Coronary artery (tissue), 2 donors: Measurements from ENCODE around the gene PGBD4.

ENCODE experiments used
- DNase-seq: peaks from one replicate; pipeline ENCODE4 v3.0.0-alpha.2; 2017; ENCODE audit warnings: low spot score
- H3K27ac ChIP-seq, 2 donors: fragments of 200-600 bp; sonication (generic); one replicate each; pipeline ENCODE4 v1.5.1; 2016 to 2019
- H3K4me3 ChIP-seq: fragments of 200-600 bp; sonication (generic); 2 replicates; pipeline ENCODE4 v1.5.1; 2016; ENCODE audit warnings: mild to moderate bottlenecking, moderate library complexity
- TF ChIP-seq, protein P1 (sequence below): fragments of 200-600 bp; sonication (generic); IDR thresholded peaks from one replicate; pipeline ENCODE4 v1.5.1; 2019; ENCODE audit warnings: antibody characterized with exemption

The PGBD4 gene

DNA sequence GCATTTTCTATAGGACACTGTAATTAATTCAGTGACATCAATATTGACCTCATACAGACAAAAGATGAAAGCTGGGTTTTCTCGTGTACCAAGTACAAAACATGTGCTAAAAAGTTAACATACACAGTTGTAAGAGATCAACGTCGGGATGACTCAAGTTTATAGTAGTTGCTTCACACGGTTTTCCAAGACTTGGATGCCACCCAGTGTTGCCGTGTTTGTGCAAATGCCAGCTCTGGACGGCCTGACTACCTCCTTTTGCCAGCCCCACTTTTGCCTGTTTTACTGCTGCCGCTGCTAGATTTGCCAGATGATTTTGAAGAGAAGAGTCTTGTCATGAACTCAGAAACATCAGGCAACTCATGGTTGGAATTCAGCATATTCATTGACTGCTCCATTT, 17.8 kb upstream of the PGBD4 start:
- TF ChIP-seq, protein P1, sequence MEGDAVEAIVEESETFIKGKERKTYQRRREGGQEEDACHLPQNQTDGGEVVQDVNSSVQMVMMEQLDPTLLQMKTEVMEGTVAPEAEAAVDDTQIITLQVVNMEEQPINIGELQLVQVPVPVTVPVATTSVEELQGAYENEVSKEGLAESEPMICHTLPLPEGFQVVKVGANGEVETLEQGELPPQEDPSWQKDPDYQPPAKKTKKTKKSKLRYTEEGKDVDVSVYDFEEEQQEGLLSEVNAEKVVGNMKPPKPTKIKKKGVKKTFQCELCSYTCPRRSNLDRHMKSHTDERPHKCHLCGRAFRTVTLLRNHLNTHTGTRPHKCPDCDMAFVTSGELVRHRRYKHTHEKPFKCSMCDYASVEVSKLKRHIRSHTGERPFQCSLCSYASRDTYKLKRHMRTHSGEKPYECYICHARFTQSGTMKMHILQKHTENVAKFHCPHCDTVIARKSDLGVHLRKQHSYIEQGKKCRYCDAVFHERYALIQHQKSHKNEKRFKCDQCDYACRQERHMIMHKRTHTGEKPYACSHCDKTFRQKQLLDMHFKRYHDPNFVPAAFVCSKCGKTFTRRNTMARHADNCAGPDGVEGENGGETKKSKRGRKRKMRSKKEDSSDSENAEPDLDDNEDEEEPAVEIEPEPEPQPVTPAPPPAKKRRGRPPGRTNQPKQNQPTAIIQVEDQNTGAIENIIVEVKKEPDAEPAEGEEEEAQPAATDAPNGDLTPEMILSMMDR, result no peak
- no peak for DNase-seq
- Histone ChIP-seq H3K4me3 (no peak overlapping the region), H3K27ac (peak overlapping the region in 1 of 2 donors; percentile 8)

DNA sequence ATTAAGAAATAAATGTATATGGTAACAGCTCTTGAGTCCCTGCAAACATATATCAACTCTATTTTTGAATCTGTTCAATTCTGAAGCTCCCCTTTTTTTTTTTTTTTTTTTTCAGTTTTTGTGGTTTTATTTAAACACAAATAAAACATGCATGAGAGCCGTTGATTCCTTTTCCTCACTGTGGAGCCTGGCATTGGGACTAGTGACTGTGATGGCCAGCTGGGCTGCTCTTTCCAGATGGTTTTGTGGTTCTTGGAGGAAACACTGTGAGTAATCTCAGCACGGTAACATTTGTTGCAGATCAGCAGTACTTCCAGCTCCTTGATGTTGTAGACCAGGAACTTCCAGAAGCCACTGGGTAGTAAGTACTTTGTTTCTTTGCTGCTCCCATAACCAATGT, 16.1 kb upstream of the PGBD4 start:
- Histone ChIP-seq H3K27ac (no peak overlapping the region), H3K4me3 (no peak overlapping the region)
- no peak for DNase-seq
- TF ChIP-seq, protein P1, result no peak

DNA sequence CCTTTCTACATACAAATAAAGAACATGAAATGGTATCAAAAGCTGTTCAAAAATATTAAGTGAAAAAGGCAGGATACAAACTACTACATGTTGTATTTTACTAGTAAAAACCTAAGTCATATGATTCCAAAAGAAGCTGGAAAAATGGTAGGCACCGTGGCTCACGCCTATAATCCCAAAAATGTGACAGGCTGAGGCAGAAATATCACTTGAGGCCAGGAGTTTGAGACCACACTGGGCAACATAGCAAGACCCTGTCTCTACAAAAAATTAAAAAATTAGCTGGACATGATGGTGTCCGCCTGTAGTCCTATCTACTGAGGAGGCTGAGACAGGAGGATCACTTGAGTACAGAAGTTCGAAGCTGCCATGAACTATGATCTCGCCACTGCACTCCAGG, 2.0 kb upstream of the PGBD4 start:
- no peak for DNase-seq
- TF ChIP-seq, protein P1, result no peak
- H3K4me3 ChIP-seq, result no peak overlapping the region
- no peak overlapping the region for H3K27ac ChIP-seq

DNA sequence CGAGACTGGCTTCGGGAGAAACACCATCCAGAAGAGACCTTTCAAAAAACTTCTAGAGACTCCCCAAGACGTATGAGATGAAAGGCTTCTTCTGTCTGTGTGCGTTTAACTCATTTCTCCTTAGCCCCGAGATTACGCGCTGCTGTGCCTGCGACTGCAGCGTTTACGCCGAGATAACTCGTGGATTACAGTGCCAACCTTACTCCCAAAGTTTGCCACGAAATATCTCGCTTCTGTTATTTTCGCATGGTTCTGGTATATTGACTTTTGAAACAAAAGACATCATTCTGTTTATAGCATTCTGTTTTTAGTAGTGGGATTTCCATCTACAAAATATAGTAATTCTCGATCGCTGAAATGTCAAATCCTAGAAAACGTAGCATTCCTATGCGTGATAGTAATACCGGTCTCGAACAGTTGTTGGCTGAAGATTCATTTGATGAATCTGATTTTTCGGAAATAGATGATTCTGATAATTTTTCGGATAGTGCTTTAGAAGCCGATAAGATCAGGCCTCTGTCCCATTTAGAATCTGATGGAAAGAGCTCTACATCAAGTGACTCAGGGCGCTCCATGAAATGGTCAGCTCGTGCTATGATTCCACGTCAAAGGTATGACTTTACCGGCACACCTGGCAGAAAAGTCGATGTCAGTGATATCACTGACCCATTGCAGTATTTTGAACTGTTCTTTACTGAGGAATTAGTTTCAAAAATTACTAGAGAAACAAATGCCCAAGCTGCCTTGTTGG, 467 bp downstream of the PGBD4 start:
- Histone ChIP-seq H3K4me3 (peak overlapping the region; percentile 93), H3K27ac (peak overlapping the region; percentile 65 to 88)
- DNase-seq, result no peak
- TF ChIP-seq, protein P1, result no peak

DNA sequence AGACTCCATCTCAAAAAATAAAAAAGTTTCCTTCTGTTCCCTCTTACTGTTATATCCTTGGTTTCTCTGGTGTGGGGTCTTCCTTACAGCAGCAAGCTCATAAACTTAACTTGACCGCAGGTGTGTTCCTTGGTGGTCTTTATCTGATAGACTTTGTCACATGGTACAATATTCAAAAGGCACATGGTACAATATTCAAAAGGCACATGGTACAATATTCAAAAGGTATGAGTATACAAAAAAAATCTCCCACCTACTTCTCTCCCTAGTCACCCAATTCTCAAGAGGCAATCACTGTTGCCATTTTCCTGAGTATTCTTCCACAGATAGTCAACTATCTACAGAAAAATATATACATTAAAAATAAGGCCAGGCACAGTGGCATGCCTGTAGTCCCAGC, 4.5 kb downstream of the PGBD4 start:
- no peak overlapping the region for H3K27ac ChIP-seq
- no peak for DNase-seq
- H3K4me3 ChIP-seq, result no peak overlapping the region
- TF ChIP-seq, protein P1, result no peak

DNA sequence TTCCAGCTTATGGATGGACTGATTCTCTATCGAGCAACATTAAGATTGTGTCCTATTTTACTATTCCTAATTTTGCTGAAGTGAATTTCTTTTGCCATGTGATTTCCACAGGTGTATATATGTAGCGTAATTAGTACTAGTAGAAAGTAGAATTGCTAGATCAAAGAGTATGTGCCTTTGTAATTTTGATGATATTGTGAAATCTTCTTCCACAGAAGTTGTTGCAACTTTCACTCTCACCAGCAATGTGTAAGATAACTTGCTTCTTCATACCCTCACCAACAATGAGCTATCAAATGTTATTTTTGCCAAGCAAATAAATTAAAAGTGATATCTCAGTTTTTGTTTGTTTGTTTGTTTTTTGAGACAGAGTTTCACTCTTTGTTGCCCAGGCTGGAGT, 5.4 kb downstream of the PGBD4 start:
- Histone ChIP-seq H3K27ac (no peak overlapping the region), H3K4me3 (no peak overlapping the region)
- DNase-seq, result no peak
- TF ChIP-seq, protein P1, result no peak
